ENCODE data around the gene CAMK1D. TPM values are rescaled to one million over a fixed set of nuclear protein-coding genes. Genes with fewer than 3 reads are reported as not detected.

Gene CAMK1D
- total RNA-seq, 1 donor from 2014 or later: 22.5 TPM

DNA sequence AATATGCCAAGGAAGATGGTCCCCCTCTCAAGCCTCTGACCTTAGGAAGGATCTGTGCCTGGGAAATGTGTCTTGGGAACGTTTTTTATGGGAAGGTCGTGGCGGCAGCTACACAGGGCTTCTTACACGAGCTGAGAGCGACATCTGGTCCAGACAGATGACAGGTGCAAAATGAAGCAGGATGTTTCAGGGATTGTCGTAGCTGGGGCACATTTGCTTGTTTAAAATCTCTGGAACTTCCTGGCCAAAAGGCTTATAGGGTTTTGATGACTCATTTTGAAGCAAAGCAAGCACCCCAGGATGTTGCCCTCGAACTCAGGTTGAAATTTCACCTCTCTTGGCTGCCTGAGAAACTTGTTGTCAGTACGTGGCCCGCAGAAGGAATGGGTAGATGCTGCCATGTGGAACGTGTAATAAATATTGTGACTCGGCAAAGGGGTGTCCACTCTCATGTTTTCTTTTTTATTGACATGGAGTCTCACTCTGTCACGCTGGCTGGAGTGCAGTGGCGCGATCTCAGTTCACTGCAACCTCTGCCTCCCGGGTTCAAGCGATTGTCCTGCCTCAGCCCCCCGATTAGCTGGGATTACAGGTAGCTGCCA, 117.5 kb downstream of the CAMK1D start:
- TF ChIP-seq, protein P1, sequence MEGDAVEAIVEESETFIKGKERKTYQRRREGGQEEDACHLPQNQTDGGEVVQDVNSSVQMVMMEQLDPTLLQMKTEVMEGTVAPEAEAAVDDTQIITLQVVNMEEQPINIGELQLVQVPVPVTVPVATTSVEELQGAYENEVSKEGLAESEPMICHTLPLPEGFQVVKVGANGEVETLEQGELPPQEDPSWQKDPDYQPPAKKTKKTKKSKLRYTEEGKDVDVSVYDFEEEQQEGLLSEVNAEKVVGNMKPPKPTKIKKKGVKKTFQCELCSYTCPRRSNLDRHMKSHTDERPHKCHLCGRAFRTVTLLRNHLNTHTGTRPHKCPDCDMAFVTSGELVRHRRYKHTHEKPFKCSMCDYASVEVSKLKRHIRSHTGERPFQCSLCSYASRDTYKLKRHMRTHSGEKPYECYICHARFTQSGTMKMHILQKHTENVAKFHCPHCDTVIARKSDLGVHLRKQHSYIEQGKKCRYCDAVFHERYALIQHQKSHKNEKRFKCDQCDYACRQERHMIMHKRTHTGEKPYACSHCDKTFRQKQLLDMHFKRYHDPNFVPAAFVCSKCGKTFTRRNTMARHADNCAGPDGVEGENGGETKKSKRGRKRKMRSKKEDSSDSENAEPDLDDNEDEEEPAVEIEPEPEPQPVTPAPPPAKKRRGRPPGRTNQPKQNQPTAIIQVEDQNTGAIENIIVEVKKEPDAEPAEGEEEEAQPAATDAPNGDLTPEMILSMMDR (IDR thresholded peaks at IDR 0.05): no peak
- Histone ChIP-seq H3K9me3 (no peaks in the 10 kb centered on the region), H3K4me1 (no peaks in the 10 kb centered on the region), H3K27ac (no peak overlapping the region), H3K27me3 (ENCODE audit: low read depth) (no peaks in the 10 kb centered on the region), H3K36me3 (no peaks in the 10 kb centered on the region), H3K4me3 (no peak overlapping the region)
- DNase-seq (no peak), ATAC-seq (no peak)
- intact Hi-C loops (cut with DNase I): no loop called here

DNA sequence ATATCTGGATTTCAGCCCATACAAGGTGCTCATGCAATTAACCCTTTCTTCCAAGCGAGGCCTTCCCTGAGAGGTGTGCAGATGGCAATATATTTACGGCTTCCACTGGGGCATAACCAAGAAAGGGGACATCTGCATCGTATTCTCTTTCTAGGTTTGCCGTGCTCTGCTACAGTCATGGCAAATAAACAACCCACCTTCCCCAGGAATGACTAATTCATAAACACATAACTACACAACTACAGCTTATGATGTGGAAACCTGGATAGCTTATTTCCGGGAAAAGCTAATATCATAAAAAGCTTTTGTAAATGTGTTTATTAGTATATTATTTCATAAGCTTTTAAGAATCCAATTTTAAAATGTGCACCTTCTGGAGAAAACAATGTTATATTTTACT, 120.0 kb downstream of the CAMK1D start:
- intact Hi-C loops (cut with DNase I): no loop called here
- ATAC-seq (no peak), DNase-seq (no peak)
- TF ChIP-seq, protein P1 (IDR thresholded peaks at IDR 0.05): no peak
- Histone ChIP-seq H3K27ac (no peak overlapping the region), H3K36me3 (no peaks in the 10 kb centered on the region), H3K9me3 (no peaks in the 10 kb centered on the region), H3K4me3 (no peak overlapping the region), H3K4me1 (peaks cover 5% of the 10 kb centered on the region), H3K27me3 (ENCODE audit: low read depth) (no peaks in the 10 kb centered on the region)

DNA sequence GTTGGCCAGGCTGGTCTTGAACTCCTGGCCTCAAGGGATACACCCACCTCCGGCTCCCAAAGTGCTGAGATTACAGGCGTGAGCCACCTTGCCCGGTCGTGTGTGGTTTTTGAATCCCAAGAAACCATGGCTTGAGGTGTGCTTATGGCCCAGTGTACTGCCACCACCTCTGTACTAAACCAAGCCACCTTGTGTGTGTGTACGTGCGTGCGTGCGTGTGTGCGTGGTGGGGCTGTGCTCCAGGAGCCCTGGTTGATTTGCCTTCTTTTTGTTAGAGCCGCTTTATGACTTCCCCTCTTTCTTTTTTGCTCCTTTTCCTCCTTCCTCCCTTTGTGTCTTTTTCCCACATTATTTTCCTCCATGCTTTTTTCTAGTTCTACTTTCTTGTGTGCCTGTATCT, 121.4 kb downstream of the CAMK1D start:
- DNase-seq: no peak
- Histone ChIP-seq H3K4me3 (no peak overlapping the region), H3K27me3 (ENCODE audit: low read depth) (no peaks in the 10 kb centered on the region), H3K9me3 (no peaks in the 10 kb centered on the region), H3K4me1 (peaks cover 5% of the 10 kb centered on the region), H3K36me3 (no peaks in the 10 kb centered on the region), H3K27ac (no peak overlapping the region)
- intact Hi-C loops (cut with DNase I): no loop called here
- TF ChIP-seq, protein P1 (IDR thresholded peaks at IDR 0.05): no peak
- ATAC-seq: no peak

DNA sequence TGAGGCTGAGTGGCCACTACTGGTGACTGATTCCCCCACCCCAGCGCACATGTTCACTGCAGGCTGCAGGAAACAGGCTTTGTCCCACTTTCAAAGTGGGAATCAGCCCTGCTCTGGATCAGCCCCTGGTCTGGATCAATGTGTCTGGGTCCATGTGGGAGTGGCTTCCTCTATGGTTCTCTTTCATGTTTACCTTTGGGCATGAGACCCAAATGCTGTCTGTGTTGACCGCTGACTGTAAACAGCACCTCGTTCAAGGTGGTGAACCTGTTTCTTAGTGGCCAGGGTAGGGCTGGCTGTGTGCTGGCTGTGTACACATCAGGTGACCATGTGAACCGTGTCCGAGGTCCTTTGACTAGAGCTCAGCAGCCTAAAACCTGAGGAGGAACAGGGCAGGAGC, 121.8 kb downstream of the CAMK1D start:
- Histone ChIP-seq H3K27me3 (ENCODE audit: low read depth) (no peaks in the 10 kb centered on the region), H3K27ac (no peak overlapping the region), H3K4me1 (peaks cover 5% of the 10 kb centered on the region), H3K9me3 (no peaks in the 10 kb centered on the region), H3K36me3 (no peaks in the 10 kb centered on the region), H3K4me3 (no peak overlapping the region)
- DNase-seq (no peak), ATAC-seq (peak; percentile 23 to 66)
- intact Hi-C loops (cut with DNase I): no loop called here
- TF ChIP-seq, protein P1 (IDR thresholded peaks at IDR 0.05): no peak

DNA sequence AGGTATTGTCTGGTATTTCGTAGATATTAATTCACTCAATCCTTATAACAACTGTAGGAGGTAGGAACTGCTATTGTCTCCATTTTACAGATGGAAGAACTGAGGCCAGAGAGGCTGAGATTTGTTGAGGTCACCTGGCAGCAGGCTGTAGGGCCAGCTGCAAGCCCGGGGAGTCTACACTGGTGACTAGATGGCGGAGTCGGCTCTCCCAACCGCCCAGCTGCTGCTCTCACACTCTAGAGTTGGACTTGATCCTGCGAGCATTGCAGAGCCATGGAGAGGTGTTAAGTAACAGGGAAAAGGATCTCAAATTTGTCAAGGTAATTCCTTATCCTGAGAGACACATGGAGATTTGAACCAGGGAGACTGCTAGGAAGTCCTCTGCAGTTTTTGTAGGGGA, 124.1 kb downstream of the CAMK1D start:
- H3K27me3 ChIP-seq (ENCODE audit: low read depth): no peaks in the 10 kb centered on the region
- peaks cover 5% of the 10 kb centered on the region for H3K4me1 ChIP-seq
- no peak overlapping the region for H3K4me3 ChIP-seq
- H3K36me3 ChIP-seq: no peaks in the 10 kb centered on the region
- no peak for DNase-seq
- ATAC-seq: no peak
- intact Hi-C loops (cut with DNase I): no loop called here
- H3K27ac ChIP-seq: no peak overlapping the region
- TF ChIP-seq, protein P1 (IDR thresholded peaks at IDR 0.05): no peak
- H3K9me3 ChIP-seq: no peaks in the 10 kb centered on the region
